Sciatic nerve (tissue), 2 donors: Measurements from ENCODE around the gene OR10R2. TPM values are rescaled to one million over a fixed set of nuclear protein-coding genes. Genes with fewer than 3 reads are reported as not detected.
A peak's percentile ranks its signal among the peaks of the same experiment; 100 is the strongest.
"Not testable (repeated sequence)": the region's sequence is repeated elsewhere in the genome, so short reads cannot be mapped to it uniquely, and the experiment has no call there.

Experiments
- ATAC-seq: fragments of 200-7000 bp; cut with Tn5 transposase; one replicate; pipeline ENCODE4 v1.9.1; 2020; ENCODE audit warnings: mild to moderate bottlenecking, moderate library complexity
- DNase-seq: peaks from one replicate; pipeline ENCODE4 v3.0.0-alpha.2; 2020; ENCODE audit warnings: low spot score
- intact Hi-C: fragments of 100-400 bp; cut with DNase I; formaldehyde crosslinking; loops from one replicate; pipeline ENCODE4 v1.14.2; 2022
- total RNA-seq: library from RNA; stranded (reverse); fragmentation: NEBNext Ultra II Directional; extraction: Animal tissue kit (Norgen Biotek cat#: 25700); gene quantifications from one replicate; pipeline ENCODE4 v1.2.1, GENCODE V29; 2021
- donor health status: DM: no; HTN: no; CAD: no.
- donor health status: DM: no; HTN: no; CAD: no.

OR10R2 gene, protein sequence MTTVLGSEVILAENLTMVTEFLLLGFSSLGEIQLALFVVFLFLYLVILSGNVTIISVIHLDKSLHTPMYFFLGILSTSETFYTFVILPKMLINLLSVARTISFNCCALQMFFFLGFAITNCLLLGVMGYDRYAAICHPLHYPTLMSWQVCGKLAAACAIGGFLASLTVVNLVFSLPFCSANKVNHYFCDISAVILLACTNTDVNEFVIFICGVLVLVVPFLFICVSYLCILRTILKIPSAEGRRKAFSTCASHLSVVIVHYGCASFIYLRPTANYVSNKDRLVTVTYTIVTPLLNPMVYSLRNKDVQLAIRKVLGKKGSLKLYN
- total RNA-seq = not detected

DNA sequence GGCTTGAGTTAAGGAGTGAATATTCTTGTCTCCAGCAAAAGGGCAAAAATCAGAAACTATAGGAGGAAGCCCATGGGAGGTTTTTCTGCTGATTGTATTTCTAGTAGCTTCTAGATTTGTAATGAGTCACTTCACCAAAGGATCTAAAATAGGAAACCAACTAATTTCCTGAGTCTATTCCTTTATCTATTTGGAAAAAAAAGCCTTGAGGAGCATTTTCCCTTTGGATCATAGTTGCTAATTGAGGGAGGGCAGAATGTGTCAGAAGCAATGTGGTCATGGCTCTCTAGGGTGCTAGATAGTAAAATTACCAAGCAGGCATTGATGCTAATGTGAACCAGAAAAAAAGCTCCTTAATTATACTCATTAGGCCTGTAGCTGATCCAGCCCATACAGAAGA, at the start of gene OR10R2:
OR10R2 (plus strand) TSS at position 301 of the 400 bp plus-strand sequence. CDS start 106 bp downstream, outside the sequence.
- DNase-seq (no peak), ATAC-seq (no peak)
- intact Hi-C loops = no loop called here

DNA sequence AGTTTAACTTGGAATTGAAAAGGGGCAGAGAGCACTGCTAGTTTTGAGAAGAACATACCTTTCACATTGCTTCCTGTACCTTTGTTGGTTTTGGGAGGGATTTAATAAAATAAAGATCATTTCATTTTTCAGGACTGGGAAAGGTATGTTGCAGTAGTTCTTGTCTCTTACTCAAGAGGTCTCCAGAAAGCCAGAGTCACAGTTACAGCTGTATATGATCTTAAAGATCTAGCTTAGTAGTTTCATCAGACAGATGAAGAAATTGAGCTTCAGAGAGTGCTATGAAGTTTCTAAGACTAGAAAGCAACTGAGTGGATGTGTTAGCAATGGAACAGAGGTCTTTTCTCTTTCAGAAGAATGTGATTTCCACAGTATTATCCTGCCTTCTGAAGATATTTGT, 47.0 kb upstream of the OR10R2 start:
- ATAC-seq (no peak), DNase-seq (no peak)
- intact Hi-C loops = no loop called here

DNA sequence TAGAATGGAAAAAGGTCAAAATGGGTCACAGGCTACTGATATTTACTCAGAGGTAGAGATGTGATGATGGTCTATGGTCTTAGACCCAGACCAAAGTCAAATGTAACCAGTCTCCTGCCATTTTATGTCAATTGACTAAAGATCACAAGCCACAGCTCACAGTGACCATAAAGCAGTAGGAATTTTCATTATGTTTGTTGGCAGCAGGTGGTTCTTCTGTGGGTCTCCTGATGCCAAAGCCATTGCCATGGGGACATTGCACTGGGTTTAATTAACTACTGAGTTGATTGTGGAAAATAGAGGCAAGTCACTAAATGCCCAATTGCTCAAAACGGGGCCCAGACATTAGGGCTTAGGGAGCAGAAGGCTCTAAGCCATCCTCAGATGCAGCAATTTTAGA, 45.9 kb upstream of the OR10R2 start, which contains the start of gene OR10K2:
OR10K2 (minus strand) TSS at position 101 of the 400 bp plus-strand sequence. CDS start 5,371 bp downstream, outside the sequence.
- no peak for DNase-seq
- intact Hi-C loops = no loop called here
- ATAC-seq = no peak

DNA sequence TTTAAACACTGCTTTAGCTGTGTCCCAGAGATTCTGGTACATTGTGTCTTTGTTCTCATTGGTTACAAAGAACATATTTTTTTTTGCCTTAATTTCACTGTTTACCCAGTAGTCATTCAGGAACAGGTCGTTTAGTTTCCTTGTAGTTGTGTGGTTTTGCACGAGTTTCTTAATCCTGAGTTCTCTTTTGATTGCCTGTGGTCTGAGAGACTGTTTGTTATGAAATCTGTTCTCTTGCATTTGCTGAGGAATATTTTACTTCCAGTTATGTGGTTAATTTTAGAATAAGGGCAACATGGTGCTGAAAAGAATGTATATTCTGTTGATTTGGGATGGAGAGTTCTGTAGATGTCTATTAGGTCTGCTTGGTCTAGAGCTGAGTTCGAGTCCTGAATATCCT, 41.9 kb upstream of the OR10R2 start:
- ATAC-seq, intact Hi-C loops, DNase-seq: not testable (repeated sequence)

DNA sequence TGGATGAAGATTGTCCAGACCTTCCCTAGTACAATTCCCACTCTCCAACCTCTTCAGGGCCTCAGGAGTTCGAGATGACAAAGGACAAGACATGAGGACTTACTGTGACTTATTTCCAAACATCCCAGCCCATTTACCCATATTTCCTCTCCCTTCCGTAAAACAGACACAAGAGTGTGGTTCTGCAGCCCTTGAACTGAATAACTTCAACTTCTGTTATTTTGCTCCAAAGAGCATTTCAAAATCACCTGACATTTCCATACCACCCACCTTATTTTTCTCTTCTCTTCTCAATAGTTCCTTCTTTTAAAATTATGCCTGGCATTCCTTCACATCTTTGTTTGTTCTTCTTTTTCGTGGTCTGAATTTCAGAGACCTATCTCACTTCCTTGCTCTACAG, 37.3 kb upstream of the OR10R2 start:
- ATAC-seq (no peak), DNase-seq (no peak)
- intact Hi-C loops = no loop called here

DNA sequence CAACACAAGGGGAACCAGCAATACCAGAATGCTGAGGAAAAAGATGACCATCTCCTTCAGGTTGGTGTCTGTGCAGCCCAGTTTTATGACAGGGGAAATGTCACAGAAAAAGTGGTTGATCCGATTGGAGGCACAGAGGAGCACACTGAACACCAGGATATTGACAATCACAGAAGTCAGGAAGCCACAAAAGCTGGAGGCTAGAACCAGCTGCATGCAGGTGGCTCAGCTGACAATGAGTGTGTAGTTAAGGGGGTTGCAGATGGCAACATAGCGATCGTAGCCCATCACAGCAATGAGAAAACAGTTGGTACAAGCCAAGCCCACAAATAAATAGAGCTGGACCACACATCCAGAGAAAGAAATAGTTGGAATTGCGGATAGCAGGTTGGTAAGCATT, 26.6 kb upstream of the OR10R2 start:
- intact Hi-C loops = no loop called here
- ATAC-seq = no peak
- DNase-seq = no peak

DNA sequence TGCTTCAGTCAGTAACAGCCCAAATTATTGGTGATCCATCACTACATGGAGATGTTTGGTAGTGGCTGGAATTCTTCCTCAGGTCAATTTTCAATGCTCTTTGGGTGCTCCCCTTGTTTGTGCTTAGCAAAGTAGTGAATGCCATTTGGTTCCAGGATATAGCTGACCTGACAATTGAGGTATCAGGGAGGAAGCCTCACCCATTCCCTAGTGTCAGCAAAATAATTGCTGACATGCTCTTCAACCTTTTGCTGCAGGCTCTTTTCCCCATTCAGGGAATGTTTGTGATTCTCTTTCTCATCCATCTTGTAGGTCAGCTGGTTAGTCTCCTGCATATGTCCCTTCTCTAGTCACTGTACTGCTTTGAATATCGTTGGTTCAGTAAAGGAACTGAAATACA, 17.5 kb upstream of the OR10R2 start:
- no peak for DNase-seq
- intact Hi-C loops = no loop called here
- no peak for ATAC-seq

DNA sequence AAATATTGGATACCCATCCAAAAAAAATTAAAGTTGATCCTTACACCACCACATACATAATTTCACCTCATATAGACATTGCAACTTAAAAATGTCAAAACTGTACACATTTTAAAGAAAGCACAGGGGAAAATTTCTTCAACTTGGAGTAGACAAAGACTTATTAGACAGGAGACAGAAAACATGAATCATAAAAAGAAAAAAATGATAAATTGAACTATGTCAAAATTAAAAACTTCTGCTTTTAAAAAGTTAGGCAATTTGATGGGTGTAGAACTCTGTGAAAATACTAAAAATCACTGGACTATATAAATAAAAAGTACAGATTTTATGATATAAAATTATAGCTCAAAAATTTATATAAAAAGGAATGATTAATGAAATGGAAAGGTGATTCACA, 14.8 kb upstream of the OR10R2 start:
- intact Hi-C loops = no loop called here
- DNase-seq = no peak
- no peak for ATAC-seq

DNA sequence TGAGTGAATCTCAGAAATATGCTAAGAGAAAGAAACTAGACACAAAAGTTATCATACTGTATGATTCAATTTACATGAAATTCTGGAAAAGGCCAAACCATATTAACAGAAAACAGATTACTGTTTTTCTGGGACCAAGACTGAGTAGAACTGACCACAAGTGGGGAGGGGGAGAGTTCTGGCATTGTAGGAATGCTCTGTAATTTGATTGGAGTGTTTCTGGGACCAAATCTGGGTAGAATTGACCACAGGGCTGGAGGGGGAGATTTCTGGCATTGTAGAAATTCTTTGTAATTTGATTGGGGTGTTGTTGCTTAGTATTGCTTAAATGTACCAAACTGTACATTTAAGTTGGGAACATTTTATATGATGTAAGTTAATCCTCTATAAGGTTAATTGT, 13.8 kb upstream of the OR10R2 start:
- intact Hi-C loops = no loop called here
- ATAC-seq (no peak), DNase-seq (no peak)

DNA sequence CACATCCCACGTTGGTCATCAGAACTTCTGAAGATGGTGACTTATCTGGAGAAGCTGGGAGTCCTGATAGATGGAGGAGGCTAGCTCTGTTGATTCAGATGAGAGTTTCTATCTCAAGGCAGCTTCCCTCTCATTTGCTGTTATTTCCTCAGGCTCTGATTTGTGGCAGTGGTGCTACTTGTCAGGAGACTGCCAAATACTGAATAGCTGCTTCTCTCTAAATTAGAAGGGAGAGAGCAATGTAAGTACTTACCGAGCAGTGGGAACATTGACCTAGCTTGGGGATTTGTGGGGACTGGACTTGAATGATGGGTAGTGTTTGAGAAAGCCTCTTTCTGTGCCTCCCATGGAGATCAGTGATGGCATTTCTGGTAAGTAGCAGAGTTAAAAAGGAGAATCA, 10.5 kb upstream of the OR10R2 start, which contains the start of gene OR10K1:
OR10K1 (plus strand) TSS at position 301 of the 400 bp plus-strand sequence. CDS start 3,728 bp downstream, outside the sequence.
- DNase-seq = no peak
- intact Hi-C loops = no loop called here
- no peak for ATAC-seq

DNA sequence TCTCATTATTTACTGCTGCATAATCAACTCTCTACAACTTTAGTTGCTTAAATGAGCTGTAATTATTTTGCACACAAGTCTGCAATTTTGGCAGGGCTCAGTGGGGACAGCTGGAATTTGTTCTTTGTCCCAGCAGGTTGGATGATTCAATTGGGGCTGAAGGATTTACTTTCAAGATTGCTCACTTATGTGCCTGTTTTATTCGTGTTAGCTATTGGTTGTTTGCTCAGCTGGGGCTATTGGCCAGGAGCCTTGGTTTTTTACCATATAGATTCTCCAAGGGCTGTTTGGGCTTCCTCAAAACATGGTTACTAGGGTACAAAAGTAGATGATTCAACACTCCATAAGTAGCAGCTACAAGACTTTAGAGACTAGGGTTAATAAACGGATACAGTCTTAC, 13.4 kb downstream of the OR10R2 start:
- ATAC-seq (no peak), DNase-seq (no peak)
- intact Hi-C loops = no loop called here

DNA sequence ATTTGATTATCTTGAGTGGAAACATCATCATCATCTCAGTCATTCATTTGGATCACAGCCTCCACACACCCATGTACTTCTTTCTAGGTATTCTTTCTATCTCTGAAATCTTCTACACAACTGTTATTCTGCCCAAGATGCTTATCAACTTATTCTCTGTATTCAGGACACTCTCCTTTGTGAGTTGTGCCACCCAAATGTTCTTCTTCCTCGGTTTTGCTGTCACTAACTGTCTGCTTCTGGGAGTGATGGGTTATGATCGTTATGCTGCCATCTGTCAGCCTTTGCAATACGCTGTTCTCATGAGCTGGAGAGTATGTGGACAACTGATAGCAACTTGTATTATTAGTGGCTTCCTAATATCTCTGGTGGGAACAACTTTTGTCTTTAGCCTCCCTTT, 19.3 kb downstream of the OR10R2 start:
- intact Hi-C loops = no loop called here
- no peak for DNase-seq
- ATAC-seq = no peak

DNA sequence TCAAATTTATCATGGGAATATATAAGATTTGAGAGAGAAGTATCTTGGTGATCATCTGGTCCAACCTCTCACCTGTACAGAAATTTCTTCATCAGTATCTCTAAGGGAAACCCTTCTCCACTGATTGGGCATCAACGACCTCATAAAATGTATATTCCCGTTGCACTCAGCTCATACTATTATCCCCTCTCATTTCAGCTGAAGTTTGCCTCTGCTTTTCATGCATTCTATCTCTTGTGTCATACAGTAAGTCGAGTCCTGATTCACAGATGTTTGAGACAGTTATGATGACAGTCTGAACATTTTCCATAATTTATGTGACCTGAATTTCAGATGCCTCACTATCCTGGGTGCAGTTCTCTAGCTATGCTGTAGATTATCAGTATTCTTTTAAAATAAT, 21.0 kb downstream of the OR10R2 start:
- no peak for ATAC-seq
- intact Hi-C loops = no loop called here
- no peak for DNase-seq

DNA sequence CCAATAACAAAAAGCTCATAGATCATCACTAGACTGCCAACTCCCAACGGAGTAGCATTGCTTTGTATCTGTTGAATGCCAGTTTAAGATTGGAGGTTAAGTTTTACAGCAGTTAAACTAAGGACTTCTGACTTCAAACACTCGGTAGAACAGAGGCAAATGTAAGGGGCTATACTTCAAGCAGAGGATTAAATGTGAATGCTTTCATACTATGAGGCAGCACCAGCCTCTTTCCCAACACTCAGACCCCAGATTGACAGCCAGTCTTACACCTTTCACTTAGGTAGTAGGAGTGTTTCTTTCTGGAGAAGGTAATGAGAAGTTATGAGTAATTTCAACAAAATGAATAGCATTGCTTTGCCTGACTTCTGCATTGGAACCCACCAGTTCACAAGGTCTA, 22.8 kb downstream of the OR10R2 start:
- ATAC-seq (no peak), DNase-seq (no peak)
- intact Hi-C loops = no loop called here

DNA sequence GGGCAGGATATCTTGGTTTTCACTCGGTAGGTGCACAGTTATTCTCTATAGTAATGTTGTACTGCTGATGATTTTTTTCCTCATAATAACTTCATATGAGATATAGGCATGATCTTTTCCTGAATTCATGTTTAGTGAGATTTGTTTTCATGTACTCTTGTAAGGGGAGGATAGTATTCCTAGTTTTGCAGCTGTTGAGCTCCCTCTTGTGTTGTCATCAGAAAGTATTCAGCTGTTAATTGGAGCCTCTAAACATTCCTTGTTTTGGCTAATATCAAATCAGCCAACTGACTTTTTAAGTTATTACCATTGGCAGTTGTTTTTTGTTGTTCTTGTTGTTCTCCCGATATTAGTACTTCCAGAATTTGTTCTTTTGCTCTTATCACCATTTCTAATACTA, 24.4 kb downstream of the OR10R2 start:
- intact Hi-C loops = no loop called here
- peak; percentile 49 for ATAC-seq
- DNase-seq = no peak

DNA sequence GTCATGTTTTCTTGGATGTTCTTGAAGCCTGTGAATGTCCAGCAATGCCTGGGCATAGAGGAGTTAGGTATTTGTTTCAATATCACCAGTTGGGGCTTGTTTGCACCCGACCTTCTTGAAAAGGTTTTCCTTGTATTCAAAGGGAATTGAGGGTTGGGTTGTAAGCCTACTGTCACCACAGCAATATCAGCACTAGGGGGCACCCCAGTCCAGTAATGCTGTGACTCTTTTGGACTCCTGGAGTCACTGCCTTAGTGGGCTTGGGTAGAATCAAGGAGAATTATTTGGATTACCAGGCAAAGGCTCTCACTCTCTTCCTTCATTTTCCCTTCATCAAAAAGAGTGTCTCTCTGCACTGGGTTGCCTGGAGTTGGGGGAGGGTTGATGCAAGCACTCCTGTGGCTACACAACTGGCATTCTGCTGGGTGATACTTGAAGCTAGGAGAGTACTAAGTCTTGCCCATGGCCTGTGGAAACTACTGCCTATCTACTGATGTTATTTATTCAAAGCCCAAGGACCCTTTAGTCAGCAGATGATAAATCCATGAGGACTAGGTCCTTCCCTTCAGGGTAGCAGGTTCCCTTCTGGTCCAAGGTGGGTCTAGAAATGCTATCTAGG, 34.5 kb downstream of the OR10R2 start:
- intact Hi-C loops = no loop called here
- ATAC-seq (no peak), DNase-seq (no peak)

DNA sequence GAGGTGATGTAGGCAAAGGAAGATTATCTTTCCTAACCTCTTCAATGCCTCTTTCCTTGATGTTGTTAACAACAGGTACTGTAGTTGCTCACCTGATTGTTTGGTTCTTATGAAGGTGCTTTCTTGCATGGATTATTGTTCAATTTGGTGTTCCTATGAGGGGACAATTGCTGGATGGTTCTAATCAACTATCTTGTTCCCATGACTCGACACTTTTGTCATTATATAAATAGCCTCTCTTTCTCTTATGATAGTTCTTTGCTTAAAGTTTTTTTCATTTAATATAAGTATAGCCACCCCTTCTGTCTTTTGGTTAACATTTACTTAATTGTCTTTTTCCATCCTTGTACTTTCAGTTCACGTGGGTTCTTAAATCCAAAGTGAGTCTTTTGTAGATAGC, 35.5 kb downstream of the OR10R2 start:
- no peak for ATAC-seq
- intact Hi-C loops = no loop called here
- DNase-seq = no peak

DNA sequence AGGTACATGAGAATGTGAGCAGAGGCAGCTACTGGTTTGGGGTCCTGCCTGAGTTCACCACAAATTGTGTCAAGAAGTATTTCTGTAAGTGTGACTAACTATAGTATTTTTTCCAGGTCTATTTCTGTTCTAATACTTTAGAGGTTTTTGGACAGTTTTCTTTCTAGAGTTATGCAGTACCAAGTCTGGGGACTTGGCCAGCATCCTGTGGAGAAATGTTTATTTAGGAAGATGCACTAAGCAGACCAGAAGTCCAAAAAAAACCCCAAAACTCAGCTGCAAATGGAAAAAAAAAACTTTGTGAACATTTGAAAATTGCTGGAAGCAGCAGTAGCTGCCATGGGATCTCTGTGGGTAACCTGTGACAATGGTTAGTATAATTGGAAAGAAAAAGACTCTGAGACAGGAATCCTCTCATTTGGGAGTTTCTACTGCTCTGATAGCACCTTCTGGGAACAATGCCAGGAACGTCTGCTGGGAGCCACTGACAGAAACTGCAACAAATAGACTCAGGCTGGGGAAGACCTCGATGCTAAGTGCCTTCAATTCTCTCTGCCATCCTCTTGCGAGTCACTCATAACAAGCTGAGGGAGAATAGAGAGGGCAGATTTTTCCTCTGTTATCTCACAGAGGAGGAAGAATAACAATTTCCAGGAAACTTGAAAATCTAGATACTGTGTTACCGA, 37.6 kb downstream of the OR10R2 start:
- ATAC-seq (peak; percentile 69), DNase-seq (no peak)
- intact Hi-C loops = no loop called here

DNA sequence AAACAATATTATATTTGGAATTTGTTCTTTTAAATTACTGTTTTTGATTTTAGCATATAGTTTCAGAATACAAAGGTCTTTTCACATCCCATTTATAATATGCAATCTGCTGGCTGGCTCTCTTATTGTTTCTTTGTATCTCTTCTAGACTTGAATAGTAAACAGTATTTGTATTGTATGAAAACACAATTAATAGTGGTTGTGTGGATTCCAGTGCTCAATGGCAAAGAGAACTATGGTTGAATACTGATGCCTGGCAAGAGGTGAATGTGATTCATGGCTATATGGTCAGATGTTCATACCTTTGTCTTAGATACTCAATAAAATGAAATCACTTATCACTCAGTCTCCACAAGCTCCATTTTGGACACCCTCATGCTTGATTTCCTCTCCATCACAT, 44.9 kb downstream of the OR10R2 start:
- intact Hi-C loops = no loop called here
- ATAC-seq = no peak
- no peak for DNase-seq

DNA sequence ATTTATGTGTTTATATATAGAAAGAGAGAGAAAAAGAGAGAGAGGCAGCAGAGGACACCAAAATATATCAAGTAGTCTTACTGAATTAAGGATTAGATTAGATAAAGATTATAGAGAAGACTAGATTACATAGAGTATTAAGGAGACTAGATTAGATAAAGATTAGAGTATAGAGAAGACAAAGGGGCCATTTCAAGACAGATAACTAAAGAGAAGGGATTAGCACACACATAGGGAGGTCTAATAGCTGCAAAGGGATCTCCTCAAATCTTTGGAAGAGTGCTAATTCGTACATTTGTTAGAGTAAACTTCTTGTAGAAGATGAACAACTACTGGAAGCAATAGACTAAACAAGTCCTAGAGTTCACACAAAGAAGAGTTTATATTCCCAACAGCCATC, 48.0 kb downstream of the OR10R2 start:
- DNase-seq (no peak), ATAC-seq (no peak)
- intact Hi-C loops = no loop called here
